ENCODE measurements around the gene PHLDB1.

GRCh38 chr11:118650366-118650765, 43.0 kb downstream of the PHLDB1 start:
- no peak for TF ChIP-seq REST (IDR thresholded peaks at IDR 0.05)
- TF ChIP-seq CTCF (IDR thresholded peaks at IDR 0.05; ENCODE audit: low read depth, low read length, missing input control) = no peak
- no peak for TF ChIP-seq RAD21 (IDR thresholded peaks at IDR 0.05)
- TF ChIP-seq TAF1 (conservative IDR thresholded peaks at IDR 0.05) = no peak
- no peak for TF ChIP-seq FOXA1 (IDR thresholded peaks at IDR 0.05)
- TF ChIP-seq NR2F2 (IDR thresholded peaks at IDR 0.05) = no peak
- TF ChIP-seq GABPA (IDR thresholded peaks at IDR 0.05 in 1 of 2, conservative IDR thresholded peaks at IDR 0.05 in 1 of 2) = no peak
- TF ChIP-seq MAX (IDR thresholded peaks at IDR 0.05) = no peak
